Subcutaneous abdominal adipose tissue (tissue), 5 donors: ENCODE results near the gene APEX1.
"Not testable (repeated sequence)": the region's sequence is repeated elsewhere in the genome, so short reads cannot be mapped to it uniquely, and the experiment has no call there.

ENCODE experiments used
- H3K27ac ChIP-seq: one replicate; pipeline ENCODE4 v1.7.0; 2013; ENCODE audit warnings: low read depth, mild to moderate bottlenecking, inconsistent platforms, low read length, moderate library complexity
- H3K27me3 ChIP-seq, 5 donors: one replicate each; pipeline ENCODE4 v1.7.0; 2013; ENCODE audit warnings: low read length in 5 of 5, inconsistent platforms in 1 of 5; ENCODE audit not compliant: control insufficient read depth in 5 of 5, insufficient read depth in 4 of 5
- H3K36me3 ChIP-seq, 5 donors: one replicate each; pipeline ENCODE4 v1.7.0; 2013; ENCODE audit warnings: low read length in 5 of 5; ENCODE audit not compliant: control insufficient read depth in 5 of 5, insufficient read depth in 5 of 5
- H3K4me1 ChIP-seq, 5 donors: one replicate each; pipeline ENCODE4 v1.7.0; 2013; ENCODE audit warnings: low read length in 5 of 5, mild to moderate bottlenecking in 3 of 5, moderate library complexity in 1 of 5; ENCODE audit not compliant: control insufficient read depth in 5 of 5, insufficient read depth in 5 of 5
- H3K4me3 ChIP-seq, 5 donors: one replicate each; pipeline ENCODE4 v1.7.0; 2013; ENCODE audit warnings: low read length in 5 of 5, low read depth in 1 of 5
- H3K9ac ChIP-seq, 5 donors: one replicate each; pipeline ENCODE4 v1.7.0; 2013; ENCODE audit warnings: low read length in 5 of 5, mild to moderate bottlenecking in 4 of 5, moderate library complexity in 3 of 5
- H3K9me3 ChIP-seq, 5 donors: one replicate each; pipeline ENCODE4 v1.7.0; 2013; ENCODE audit warnings: low read length in 5 of 5; ENCODE audit not compliant: control insufficient read depth in 5 of 5
- donor health status: healthy.
- donor health status: healthy.
- donor health status: healthy.
- donor health status: healthy.
- donor health status: healthy.

APEX1 gene

GRCh38 chr14:20435582-20436362, 19.3 kb upstream of the APEX1 start, which contains the start of gene KLHL33:
Gene KLHL33, minus strand, starts transcription at chr14:20436166. Its CDS starts 355 bp downstream, at chr14:20435811.
- Histone ChIP-seq H3K4me3 (peak within 1 kb of the TSS; percentile 11 to 66 (median 61)), H3K27ac (no peak within 1 kb of the TSS), H3K36me3 (no peaks in the 10 kb centered on the region), H3K9ac (peak within 1 kb of the TSS in 3 of 5 donors; percentile 53 to 66 (median 62)), H3K4me1 (peaks cover 0 to 21% (median 16%) of the 10 kb centered on the region in 5 donors), H3K27me3 (peaks cover 0 to 3% (median 0%) of the 10 kb centered on the region in 5 donors), H3K9me3 (no peaks in the 10 kb centered on the region)

DNA sequence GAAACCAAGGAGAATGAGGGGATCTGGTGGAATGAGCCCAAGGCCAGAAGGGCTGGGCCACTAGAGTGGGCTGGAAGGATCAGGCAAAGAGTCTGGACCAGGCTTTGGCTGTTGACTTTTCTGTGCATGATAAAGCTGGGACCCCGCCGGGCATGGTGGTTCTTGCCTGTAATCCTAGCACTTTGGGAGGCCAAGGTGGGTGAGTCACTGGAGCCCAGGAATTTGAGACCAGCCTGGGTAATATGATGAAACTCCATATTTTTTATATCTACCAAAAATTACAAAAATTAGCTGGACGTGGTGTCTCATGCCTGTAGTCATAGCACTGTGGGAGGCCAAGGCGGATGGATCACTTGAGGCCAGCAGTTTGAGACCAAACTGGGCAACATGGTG, 18.7 kb upstream of the APEX1 start:
- Histone ChIP-seq H3K27me3 (peaks cover 0 to 3% (median 0%) of the 10 kb centered on the region in 5 donors), H3K4me1 (peaks cover 0 to 27% (median 20%) of the 10 kb centered on the region in 5 donors), H3K4me3 (no peak overlapping the region), H3K9me3 (no peaks in the 10 kb centered on the region), H3K36me3 (no peaks in the 10 kb centered on the region), H3K27ac (no peak overlapping the region), H3K9ac (no peak overlapping the region)

DNA sequence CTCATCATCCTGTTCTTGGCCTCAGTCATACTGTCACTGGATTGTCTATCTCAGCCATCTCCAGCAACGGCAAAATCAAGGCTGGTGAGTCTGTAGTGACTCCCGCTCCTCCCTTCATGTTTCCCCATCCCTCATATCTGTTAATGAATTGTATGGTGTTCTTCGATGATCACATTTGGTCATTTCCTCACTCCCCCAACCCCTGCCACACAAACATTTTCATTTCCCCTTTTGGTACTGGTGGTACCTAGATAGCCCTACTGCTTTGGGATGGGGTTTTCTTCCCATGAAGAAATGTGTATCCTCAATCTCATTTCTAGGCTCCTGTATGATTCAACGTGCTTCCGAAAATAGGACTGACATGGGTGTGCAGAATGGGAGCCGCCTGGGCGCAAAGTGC, 16.4 kb upstream of the APEX1 start:
- Histone ChIP-seq H3K27me3 (peaks cover 0 to 3% (median 0%) of the 10 kb centered on the region in 5 donors), H3K27ac (no peak overlapping the region), H3K9ac (no peak overlapping the region), H3K36me3 (no peaks in the 10 kb centered on the region), H3K4me3 (no peak overlapping the region), H3K4me1 (peaks cover 0 to 28% (median 20%) of the 10 kb centered on the region in 5 donors), H3K9me3 (no peaks in the 10 kb centered on the region)

DNA sequence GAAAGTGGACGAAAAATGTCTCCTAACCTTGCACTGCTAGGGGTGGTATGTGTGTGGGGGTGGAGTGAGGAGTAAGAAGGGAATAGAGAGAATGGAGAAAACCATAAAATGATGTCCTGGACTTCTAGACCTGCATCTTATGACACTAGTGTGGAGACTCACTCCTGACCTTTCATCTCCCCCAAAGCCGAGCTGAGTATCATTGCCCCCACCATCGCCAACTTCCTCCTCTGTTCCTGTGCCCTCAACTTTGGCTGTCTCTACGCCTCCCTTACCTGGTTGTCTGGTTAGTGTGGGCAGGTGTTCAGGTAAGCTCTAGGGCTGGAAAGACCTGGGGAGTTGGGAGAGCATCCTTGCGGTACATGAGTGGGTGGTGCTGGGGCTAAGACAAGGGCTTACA, 14.6 kb upstream of the APEX1 start:
- Histone ChIP-seq H3K9me3 (no peaks in the 10 kb centered on the region), H3K4me1 (peaks cover 1 to 13% (median 7%) of the 10 kb centered on the region in 5 donors), H3K27ac (no peak overlapping the region), H3K36me3 (peaks cover 0 to 4% (median under 1%) of the 10 kb centered on the region in 5 donors), H3K27me3 (peaks cover 0 to 3% (median 0%) of the 10 kb centered on the region in 5 donors), H3K4me3 (no peak overlapping the region), H3K9ac (no peak overlapping the region)

DNA sequence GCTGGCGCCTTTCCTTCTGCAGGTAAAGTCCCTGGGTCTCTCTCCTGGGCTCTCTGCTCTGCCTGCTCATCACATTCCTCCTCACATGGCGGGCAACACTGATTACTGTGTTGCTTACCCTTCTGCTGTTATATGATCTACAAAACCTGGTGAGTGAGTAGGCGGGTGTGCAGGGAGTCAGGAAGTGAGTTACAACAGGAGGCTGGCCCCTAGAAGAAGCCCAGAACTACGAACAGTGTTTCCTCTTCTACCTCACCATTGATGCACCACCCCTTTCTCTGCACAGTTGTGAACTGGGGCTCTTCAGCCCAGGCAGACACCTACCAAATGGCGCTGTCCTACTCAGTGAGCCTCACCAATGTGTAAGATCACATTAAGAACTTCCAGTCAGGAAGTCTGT, 14.1 kb upstream of the APEX1 start:
- Histone ChIP-seq H3K36me3 (peaks cover under 1 to 8% (median 5%) of the 10 kb centered on the region in 5 donors), H3K4me3 (no peak overlapping the region), H3K9me3 (no peaks in the 10 kb centered on the region), H3K9ac (no peak overlapping the region), H3K4me1 (peaks cover 1 to 9% (median 3%) of the 10 kb centered on the region in 5 donors), H3K27ac (no peak overlapping the region), H3K27me3 (peaks cover 0 to 3% (median 0%) of the 10 kb centered on the region in 5 donors)

DNA sequence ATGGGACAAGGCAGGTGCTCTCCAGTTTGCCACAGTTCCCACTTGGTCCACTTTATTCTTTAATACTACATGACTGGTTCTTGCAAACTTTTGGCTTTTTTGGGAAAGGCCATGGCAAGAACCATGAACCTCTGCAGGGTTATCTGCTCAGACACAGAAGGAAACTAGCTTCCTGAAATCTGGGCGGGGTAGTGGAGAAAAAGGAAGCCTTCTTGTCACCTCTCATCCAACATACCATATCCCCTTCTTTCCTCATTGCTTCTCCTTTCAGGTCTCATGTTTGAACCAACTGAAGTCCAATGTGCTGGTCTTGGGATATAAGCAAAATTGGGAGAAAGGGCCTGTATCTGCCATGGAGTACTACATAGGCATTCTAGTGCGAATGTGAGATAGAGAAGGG, 13.6 kb upstream of the APEX1 start:
- peaks cover 1 to 9% (median 3%) of the 10 kb centered on the region in 5 donors for H3K4me1 ChIP-seq
- peaks cover 0 to 3% (median 0%) of the 10 kb centered on the region in 5 donors for H3K27me3 ChIP-seq
- no peak overlapping the region for H3K27ac ChIP-seq
- H3K9me3 ChIP-seq: no peaks in the 10 kb centered on the region
- no peak overlapping the region for H3K4me3 ChIP-seq
- H3K36me3 ChIP-seq: peaks cover 3 to 14% (median 10%) of the 10 kb centered on the region in 5 donors
- H3K9ac ChIP-seq: no peak overlapping the region

DNA sequence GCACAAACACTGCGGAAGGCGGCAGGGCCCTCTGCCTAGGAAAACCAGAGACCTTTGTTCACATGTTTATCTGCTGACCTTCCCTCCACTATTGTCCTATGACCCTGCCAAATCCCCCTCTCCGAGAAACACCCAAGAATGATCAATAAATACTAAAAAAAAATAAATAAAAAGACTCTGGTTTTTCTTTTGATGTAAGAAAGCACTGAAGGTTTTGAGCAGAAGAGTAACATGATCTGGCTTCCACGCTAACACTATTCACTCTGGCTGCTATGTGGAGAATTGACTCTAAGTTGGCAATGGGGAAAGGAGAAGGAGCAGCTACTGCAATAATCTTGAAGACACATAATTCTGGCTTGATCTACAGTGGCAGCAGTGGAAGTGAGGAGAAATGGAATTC, 11.4 kb upstream of the APEX1 start:
- not testable (repeated sequence) for H3K27ac ChIP-seq, H3K4me3 ChIP-seq, H3K27me3 ChIP-seq, H3K4me1 ChIP-seq, H3K9me3 ChIP-seq, H3K9ac ChIP-seq
- H3K36me3 ChIP-seq: peaks cover 19 to 36% (median 32%) of the 10 kb centered on the region in 5 donors

DNA sequence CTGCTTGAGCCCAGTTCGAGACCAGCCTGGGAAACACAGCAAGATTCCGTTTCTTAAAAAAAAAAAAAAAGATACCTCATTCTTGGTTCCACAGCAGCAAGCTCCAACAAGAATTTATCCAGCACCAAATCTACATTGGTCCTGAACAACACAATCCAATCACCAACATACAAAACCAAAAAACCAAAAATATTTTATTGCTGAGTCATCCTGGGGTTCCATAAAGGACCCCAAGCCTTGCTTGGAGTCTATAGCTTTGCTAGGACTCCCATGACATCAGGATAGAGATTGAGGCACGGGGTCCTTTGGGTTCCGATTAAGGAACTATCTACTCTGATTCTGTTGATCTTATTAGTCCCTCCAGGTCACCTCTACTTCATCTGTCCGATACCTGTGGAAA, 8.1 kb upstream of the APEX1 start:
- no peak overlapping the region for H3K9ac ChIP-seq
- H3K36me3 ChIP-seq: peaks cover 34 to 66% (median 56%) of the 10 kb centered on the region in 5 donors
- no peak overlapping the region for H3K27ac ChIP-seq
- no peaks in the 10 kb centered on the region for H3K27me3 ChIP-seq
- H3K9me3 ChIP-seq: no peaks in the 10 kb centered on the region
- no peak overlapping the region for H3K4me3 ChIP-seq
- peaks cover 0 to 3% (median 0%) of the 10 kb centered on the region in 5 donors for H3K4me1 ChIP-seq

GRCh38 chr14:20452831-20453230, 2.2 kb upstream of the APEX1 start:
- H3K9ac ChIP-seq, H3K27ac ChIP-seq, H3K4me3 ChIP-seq, H3K27me3 ChIP-seq, H3K9me3 ChIP-seq: not testable (repeated sequence)
- peaks cover 6 to 39% (median 30%) of the 10 kb centered on the region in 5 donors for H3K4me1 ChIP-seq
- H3K36me3 ChIP-seq: peaks cover 26 to 58% (median 52%) of the 10 kb centered on the region in 5 donors
